Measurements from ENCODE around the gene RPL35.

Gene RPL35

GRCh38 chr9:124875501-124875900 is 13.7 kb upstream of the RPL35 start:
- DNase-seq (ENCODE audit: low read depth) = no peak

- peak; percentile 61 for DNase-seq (ENCODE audit: low read depth)
These were observed 11.9 kb upstream of the RPL35 start for GRCh38 chr9:124873664-124874063.

GRCh38 chr9:124871156-124871561 is 9.4 kb upstream of the RPL35 start:
- no peak for DNase-seq (ENCODE audit: low read depth)

- no peak for DNase-seq (ENCODE audit: low read depth)
These were observed 9.0 kb upstream of the RPL35 start for GRCh38 chr9:124870723-124871122.

- DNase-seq (ENCODE audit: low read depth) = peak; percentile 76
These were observed 8.3 kb upstream of the RPL35 start for GRCh38 chr9:124869986-124870560.

GRCh38 chr9:124869466-124869985 is 7.8 kb upstream of the RPL35 start:
- no peak for DNase-seq (ENCODE audit: low read depth)

- peak; percentile 66 for DNase-seq (ENCODE audit: low read depth)
These were observed 7.0 kb upstream of the RPL35 start for GRCh38 chr9:124868511-124869465.

GRCh38 chr9:124863371-124863871 is 1.7 kb upstream of the RPL35 start:
- no peak for DNase-seq (ENCODE audit: low read depth)

- no peak for DNase-seq (ENCODE audit: low read depth)
These were observed 995 bp downstream of the RPL35 start for GRCh38 chr9:124860582-124861341.

GRCh38 chr9:124859803-124860581 is 1.8 kb downstream of the RPL35 start:
- no peak for DNase-seq (ENCODE audit: low read depth)

GRCh38 chr9:124858330-124859046 is 3.3 kb downstream of the RPL35 start:
- DNase-seq (ENCODE audit: low read depth) = no peak

- DNase-seq (ENCODE audit: low read depth) = no peak
These were observed 4.1 kb downstream of the RPL35 start for GRCh38 chr9:124857533-124858162.

- no peak for DNase-seq (ENCODE audit: low read depth)
These were observed 5.6 kb downstream of the RPL35 start for GRCh38 chr9:124855944-124856765.

GRCh38 chr9:124855566-124855943 is 6.2 kb downstream of the RPL35 start:
- no peak for DNase-seq (ENCODE audit: low read depth)

GRCh38 chr9:124854822-124855221 is 6.9 kb downstream of the RPL35 start:
- no peak for DNase-seq (ENCODE audit: low read depth)

- no peak for DNase-seq (ENCODE audit: low read depth)
These were observed 7.6 kb downstream of the RPL35 start for GRCh38 chr9:124854161-124854560.

- no peak for DNase-seq (ENCODE audit: low read depth)
These were observed 8.1 kb downstream of the RPL35 start for GRCh38 chr9:124853605-124854143.

- peak; percentile 38 for DNase-seq (ENCODE audit: low read depth)
These were observed 8.8 kb downstream of the RPL35 start, which contains the start of gene WDR38 for GRCh38 chr9:124852829-124853531. TSS of gene WDR38 (plus strand) at chr9:124853460. CDS start at chr9:124853532, 72 bp downstream.

Data from amniotic epithelial cell (primary cell).